Type B pancreatic cell (in vitro differentiated cells): Measurements from ENCODE around the gene RPH3AL. TPM values are rescaled to one million over a fixed set of nuclear protein-coding genes. Genes with fewer than 3 reads are reported as not detected.
A peak's percentile ranks its signal among the peaks of the same experiment; 100 is the strongest.

Experiments
- DNase-seq: peaks from one replicate; pipeline ENCODE4 v3.0.0; 2021; ENCODE audit warnings: mixed read lengths; ENCODE audit not compliant: unreplicated experiment; ENCODE audit errors: extremely low spot score
- H3K27ac Mint-ChIP-seq: 2 replicates; pipeline ENCODE4 v1.8.0; 2021; ENCODE audit warnings: mild to moderate bottlenecking, mixed read lengths
- H3K27me3 Mint-ChIP-seq: 2 replicates; pipeline ENCODE4 v1.8.0; 2021; ENCODE audit warnings: mixed read lengths
- H3K36me3 Mint-ChIP-seq: 2 replicates; pipeline ENCODE4 v1.8.0; 2021; ENCODE audit warnings: mixed read lengths
- H3K4me1 Mint-ChIP-seq: one replicate; pipeline ENCODE4 v1.8.0; 2021; ENCODE audit warnings: mixed read lengths; ENCODE audit not compliant: unreplicated experiment
- H3K4me3 Mint-ChIP-seq: 2 replicates; pipeline ENCODE4 v1.8.0; 2021; ENCODE audit warnings: mild to moderate bottlenecking, mixed read lengths
- H3K9me3 Mint-ChIP-seq: 2 replicates; pipeline ENCODE4 v1.8.0; 2021; ENCODE audit warnings: mixed read lengths
- CTCF ChIP-seq: fragments of 200-600 bp; sonication (generic); conservative IDR thresholded peaks from 2 replicates; pipeline ENCODE4 v1.5.0; 2021; ENCODE audit warnings: antibody characterized with exemption, mild to moderate bottlenecking
- total RNA-seq: library from RNA; stranded (reverse); gene quantifications from 2 replicates; pipeline ENCODE4 v1.2.1, GENCODE V29; 2021; ENCODE audit warnings: low replicate concordance

The RPH3AL gene
- total RNA-seq, 1 donor from 2014 or later, result 13.5 TPM

- no peak for DNase-seq
- Mint-ChIP-seq H3K4me3 (no peak overlapping the region), H3K27me3 (peaks cover 4% of the 10 kb centered on the region), H3K27ac (no peak overlapping the region), H3K36me3 (peaks cover 6% of the 10 kb centered on the region), H3K9me3 (peaks cover 8% of the 10 kb centered on the region), H3K4me1 (peaks cover 12% of the 10 kb centered on the region)
- no peak for TF ChIP-seq CTCF
Measured at GRCh38 chr17:343211-343610, 9.4 kb downstream of the RPH3AL start.

- no peak overlapping the region for H3K27ac Mint-ChIP-seq
- peaks cover 6% of the 10 kb centered on the region for H3K36me3 Mint-ChIP-seq
- H3K4me3 Mint-ChIP-seq, result no peak overlapping the region
- DNase-seq, result no peak
- H3K27me3 Mint-ChIP-seq, result peaks cover 4% of the 10 kb centered on the region
- peaks cover 25% of the 10 kb centered on the region for H3K4me1 Mint-ChIP-seq
- H3K9me3 Mint-ChIP-seq, result peaks cover 8% of the 10 kb centered on the region
- no peak for TF ChIP-seq CTCF
Measured at GRCh38 chr17:340074-340473, 12.5 kb downstream of the RPH3AL start.

- peaks cover 25% of the 10 kb centered on the region for H3K4me1 Mint-ChIP-seq
- TF ChIP-seq CTCF, result no peak
- H3K27ac Mint-ChIP-seq, result peak overlapping the region; percentile 76
- peaks cover 5% of the 10 kb centered on the region for H3K9me3 Mint-ChIP-seq
- peak overlapping the region; percentile 56 for H3K4me3 Mint-ChIP-seq
- DNase-seq, result no peak
- peaks cover 7% of the 10 kb centered on the region for H3K27me3 Mint-ChIP-seq
- peaks cover 6% of the 10 kb centered on the region for H3K36me3 Mint-ChIP-seq
Measured at GRCh38 chr17:339193-340061, 13.2 kb downstream of the RPH3AL start.

- peak overlapping the region; percentile 76 for H3K27ac Mint-ChIP-seq
- DNase-seq, result no peak
- H3K4me1 Mint-ChIP-seq, result peaks cover 30% of the 10 kb centered on the region
- H3K4me3 Mint-ChIP-seq, result peak overlapping the region; percentile 56
- no peak for TF ChIP-seq CTCF
- no peaks in the 10 kb centered on the region for H3K9me3 Mint-ChIP-seq
- peaks cover 11% of the 10 kb centered on the region for H3K27me3 Mint-ChIP-seq
- no peaks in the 10 kb centered on the region for H3K36me3 Mint-ChIP-seq
Measured at GRCh38 chr17:338442-339192, 14.0 kb downstream of the RPH3AL start.

GRCh38 chr17:337866-338265 lies 14.7 kb downstream of the RPH3AL start:
- DNase-seq, result no peak
- TF ChIP-seq CTCF, result no peak
- Mint-ChIP-seq H3K27me3 (peaks cover 16% of the 10 kb centered on the region), H3K36me3 (no peaks in the 10 kb centered on the region), H3K4me3 (no peak overlapping the region), H3K4me1 (peaks cover 36% of the 10 kb centered on the region), H3K9me3 (no peaks in the 10 kb centered on the region), H3K27ac (no peak overlapping the region)
